NB4 (cell line): ENCODE data around the gene ATP5PD.

Source experiments
- CTCF ChIP-seq: IDR thresholded peaks from one replicate; pipeline ENCODE4 v1.5.1; 2012; ENCODE audit warnings: low read depth, low read length
- MAX ChIP-seq: IDR thresholded peaks from 2 replicates; pipeline ENCODE4 v1.6.1; 2011; ENCODE audit warnings: low read depth, low read length
- MYC ChIP-seq: IDR thresholded peaks from 2 replicates; pipeline ENCODE4 v1.6.1; 2011; ENCODE audit warnings: low read depth, low read length
- POLR2A ChIP-seq: IDR thresholded peaks from 2 replicates; pipeline ENCODE4 v1.6.1; 2011; ENCODE audit warnings: mild to moderate bottlenecking; ENCODE audit not compliant: insufficient read length; ENCODE audit errors: extremely low read depth

- TF ChIP-seq CTCF (no peak), POLR2A (no peak), MYC (no peak), MAX (no peak)
Measured at GRCh38 chr17:75048249-75048878, 1.6 kb upstream of the ATP5PD start.
